Activated CD4-positive, alpha-beta T cell treated with anti-CD3 and anti-CD28 coated beads, Interleukin-2, amount 50 U/mL, for 48 hours (primary cell): ENCODE results near the gene REXO2.
A peak's percentile ranks its signal among the peaks of the same experiment; 100 is the strongest.

ENCODE experiments used
- DNase-seq, 2 experiments: peaks; one replicate each; pipeline ENCODE4 v3.0.0-alpha.2; 2020

Gene REXO2

DNA sequence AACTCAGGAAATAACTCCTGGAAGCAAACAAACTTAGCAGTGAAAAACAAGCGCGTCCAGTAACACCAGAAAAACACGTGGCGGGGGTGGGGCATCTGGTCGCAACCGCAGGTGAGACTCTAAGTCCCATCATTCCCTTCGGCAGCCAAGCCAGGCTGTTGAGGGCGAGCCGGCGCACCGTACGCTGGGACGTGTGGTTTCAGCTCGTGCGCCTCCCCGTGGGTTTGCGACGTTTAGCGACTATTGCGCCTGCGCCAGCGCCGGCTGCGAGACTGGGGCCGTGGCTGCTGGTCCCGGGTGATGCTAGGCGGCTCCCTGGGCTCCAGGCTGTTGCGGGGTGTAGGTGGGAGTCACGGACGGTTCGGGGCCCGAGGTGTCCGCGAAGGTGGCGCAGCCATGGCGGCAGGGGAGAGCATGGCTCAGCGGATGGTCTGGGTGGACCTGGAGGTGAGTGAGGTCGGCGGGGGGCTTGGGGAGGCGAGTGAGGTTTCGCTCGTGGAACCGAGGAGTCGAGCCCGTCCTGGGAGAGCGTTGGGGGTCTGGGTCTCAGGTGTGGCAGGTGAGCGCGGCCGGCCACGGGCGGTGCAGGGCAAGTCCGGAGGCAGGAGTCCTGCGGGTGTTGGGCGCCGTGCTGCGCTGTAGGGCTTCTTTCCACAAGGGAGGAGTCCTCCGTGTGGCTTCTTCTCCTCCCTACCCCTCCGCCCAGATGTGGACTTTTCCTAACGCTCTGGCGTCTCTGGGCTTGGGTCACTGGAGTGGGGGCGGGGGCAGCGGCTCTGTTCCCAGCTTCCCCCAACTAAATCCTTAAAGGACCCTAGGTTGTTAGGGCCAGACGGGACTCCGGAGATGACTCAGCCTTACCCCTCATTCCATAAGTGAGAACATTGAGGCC, at the start of gene REXO2:
REXO2 (plus strand) TSS at position 239 of the 892 bp plus-strand sequence; CDS start at position 301, 62 bp downstream.
- DNase-seq = peak; percentile 92 to 94

- DNase-seq = no peak
These were observed 46.3 kb upstream of the REXO2 start for GRCh38 chr11:114392735-114393667.

GRCh38 chr11:114395736-114396135, 43.5 kb upstream of the REXO2 start:
- no peak for DNase-seq

DNA sequence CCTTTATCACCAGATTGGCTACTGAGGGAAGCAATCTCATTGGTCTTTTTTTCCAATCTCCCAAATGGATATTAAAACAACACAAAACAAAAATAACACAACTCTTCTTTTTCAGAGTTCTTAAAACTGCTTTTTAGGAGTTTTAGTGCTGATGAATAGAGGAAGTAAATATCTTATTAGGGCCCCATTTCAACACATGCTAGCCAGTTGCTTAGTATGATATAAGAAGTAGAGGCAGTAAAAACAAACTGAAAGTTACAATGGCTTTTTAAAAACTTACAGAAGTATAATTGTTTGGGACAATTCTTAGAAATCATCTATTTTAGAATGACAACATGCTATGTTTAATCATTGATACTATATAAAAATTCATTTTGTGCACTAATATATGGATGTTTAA, 42.4 kb upstream of the REXO2 start:
- no peak for DNase-seq

DNA sequence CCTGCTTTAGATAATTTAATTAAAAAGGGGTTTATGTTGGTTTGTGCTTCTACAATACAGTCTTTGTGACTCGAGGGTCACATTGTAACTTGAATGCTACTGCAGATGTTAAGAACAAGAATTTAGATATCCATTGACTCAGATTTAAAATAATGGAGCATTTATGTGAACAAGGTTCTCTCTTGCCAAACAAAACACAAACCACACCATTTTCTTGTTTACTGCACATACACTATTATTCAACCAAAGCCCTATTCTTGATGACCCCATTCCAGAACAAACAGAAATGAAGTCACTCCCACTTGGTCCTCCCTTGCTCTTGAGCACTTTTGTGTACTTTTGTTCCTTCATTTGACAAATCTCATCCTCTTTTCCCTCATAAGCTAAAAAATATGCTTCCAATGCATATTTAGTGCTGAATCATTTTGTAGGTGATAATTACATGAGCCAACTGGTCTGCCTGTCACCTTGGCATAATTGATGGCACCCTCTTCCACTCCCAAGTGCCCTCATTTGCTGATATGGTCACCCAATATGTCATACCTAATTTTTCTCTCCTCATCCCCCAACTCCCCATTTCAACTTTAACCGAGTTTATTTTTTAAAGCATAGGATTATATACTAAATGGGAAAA, 41.8 kb upstream of the REXO2 start:
- no peak for DNase-seq

DNA sequence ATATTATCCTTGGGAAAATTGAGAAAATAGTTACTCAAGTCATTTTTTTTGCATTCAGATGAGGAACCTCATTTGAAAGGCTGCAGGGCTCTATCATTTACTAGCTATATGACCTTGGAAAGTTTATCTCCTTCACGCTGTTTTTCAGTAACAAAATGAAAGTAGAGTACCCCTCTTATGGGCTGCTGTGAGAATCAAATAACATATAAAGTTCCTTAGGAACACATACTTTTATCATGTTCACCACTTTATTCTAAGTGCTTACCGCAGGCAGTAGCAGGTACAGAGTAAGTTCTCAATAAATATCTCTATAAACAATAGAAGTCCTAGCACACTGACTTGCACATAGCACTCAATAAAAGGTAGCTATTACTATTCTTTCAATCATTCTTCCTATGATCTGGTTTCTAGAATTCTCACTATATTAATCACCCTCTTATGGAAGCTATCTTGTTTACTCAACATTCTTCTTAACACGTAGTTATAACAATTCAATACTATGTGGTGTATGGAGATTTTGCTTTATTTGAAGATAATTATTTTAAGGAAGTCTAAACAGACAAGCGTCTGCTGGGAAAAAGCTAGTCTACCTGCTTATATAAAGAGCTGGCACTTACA, 40.9 kb upstream of the REXO2 start:
- no peak for DNase-seq

- DNase-seq = no peak
These were observed 39.6 kb upstream of the REXO2 start for GRCh38 chr11:114399490-114400215.

GRCh38 chr11:114400216-114400914, 38.9 kb upstream of the REXO2 start, which contains the start of the genes C11orf71 and RBM7:
Gene C11orf71, minus strand, starts transcription at chr11:114400511. Its CDS starts 180 bp downstream, at chr11:114400331.
Gene RBM7, plus strand, starts transcription at chr11:114400666. Its CDS starts 6 bp downstream, at chr11:114400672.
- peak; percentile 97 for DNase-seq

DNA sequence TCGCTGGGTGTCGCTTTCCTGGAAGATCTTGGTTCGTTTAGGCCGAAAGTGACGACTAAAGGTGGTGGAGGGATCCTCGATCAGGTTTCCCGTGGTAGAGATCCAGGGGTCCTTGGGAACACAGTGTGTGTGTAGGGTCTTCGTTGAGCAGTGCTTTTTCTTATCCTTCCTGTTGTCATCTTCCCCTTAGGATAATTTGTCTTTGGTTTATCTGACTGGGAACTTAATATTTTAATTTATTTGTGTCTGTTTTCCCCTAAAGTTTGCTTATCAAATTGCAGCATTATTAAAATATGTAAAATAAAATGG, 38.4 kb upstream of the REXO2 start:
- no peak for DNase-seq

GRCh38 chr11:114401311-114401710, 38.0 kb upstream of the REXO2 start:
- DNase-seq = no peak

DNA sequence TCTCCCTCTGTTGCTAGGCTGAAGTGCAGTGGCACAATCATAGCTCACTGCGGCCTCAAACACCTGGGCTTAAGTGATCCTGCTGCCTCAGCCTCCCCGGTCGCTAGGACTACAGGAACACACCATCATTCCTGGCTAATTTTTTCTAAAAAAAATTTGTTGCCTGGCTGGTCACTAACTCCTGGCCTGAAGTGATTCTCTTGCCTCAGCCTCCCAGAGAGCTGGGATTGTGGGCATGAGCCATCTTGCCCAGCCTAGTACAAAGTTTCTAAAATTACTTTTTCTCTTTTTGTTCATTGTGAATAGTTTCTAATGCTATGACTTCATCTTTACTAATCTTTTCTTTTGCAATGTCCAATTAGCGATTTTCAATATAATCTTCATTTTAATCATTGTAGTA, 26.3 kb upstream of the REXO2 start:
- DNase-seq = no peak

DNA sequence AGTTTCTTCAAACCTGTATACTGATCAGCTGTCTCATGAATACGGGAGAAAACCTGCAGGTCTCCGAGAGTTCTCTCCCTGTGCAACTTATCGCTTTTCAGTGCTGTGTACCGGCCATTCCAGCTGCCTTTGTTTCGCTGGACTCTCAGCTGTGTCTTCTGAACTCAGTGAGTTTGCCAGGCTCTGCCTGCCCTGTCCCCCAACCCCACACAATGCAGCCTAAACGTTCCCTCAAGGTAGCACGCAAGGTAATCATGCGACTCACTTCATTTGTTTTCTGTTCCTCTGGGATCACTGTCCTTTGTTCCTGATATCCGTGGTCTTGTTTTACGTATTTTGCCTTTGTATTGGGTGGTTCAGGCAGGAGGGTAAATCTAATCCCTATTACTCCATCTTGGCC, 25.3 kb upstream of the REXO2 start:
- no peak for DNase-seq

DNA sequence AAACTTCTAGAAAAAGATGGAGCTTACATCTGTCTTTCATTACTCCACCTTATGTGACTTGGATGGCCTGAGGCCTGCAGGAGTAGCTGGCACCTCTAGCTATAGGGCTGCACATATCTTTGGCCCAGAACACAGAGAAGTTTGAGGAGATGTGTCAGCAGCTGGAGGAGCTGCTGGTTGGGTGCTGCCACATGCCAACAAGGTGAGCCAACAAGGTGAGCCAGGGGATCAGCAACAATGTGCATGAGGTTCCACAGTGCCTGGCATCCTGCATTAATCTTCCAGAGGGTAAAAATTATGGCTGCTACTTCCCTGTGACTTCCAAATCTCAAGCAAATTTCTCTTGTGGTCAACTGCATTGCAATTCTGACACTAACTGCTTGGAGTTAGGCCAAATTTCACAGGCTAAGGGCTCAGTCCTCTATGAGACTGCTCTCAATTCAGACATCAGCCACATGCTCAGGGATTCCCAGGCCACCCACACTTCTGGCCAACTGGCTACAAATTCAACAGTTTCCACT, 22.8 kb upstream of the REXO2 start:
- DNase-seq = no peak

GRCh38 chr11:114426280-114426679, 13.0 kb upstream of the REXO2 start:
- no peak for DNase-seq

GRCh38 chr11:114430290-114430689, 9.0 kb upstream of the REXO2 start:
- DNase-seq = no peak

GRCh38 chr11:114432893-114433292, 6.4 kb upstream of the REXO2 start:
- no peak for DNase-seq

- DNase-seq = no peak
These were observed 5.9 kb upstream of the REXO2 start for GRCh38 chr11:114433376-114433775.

DNA sequence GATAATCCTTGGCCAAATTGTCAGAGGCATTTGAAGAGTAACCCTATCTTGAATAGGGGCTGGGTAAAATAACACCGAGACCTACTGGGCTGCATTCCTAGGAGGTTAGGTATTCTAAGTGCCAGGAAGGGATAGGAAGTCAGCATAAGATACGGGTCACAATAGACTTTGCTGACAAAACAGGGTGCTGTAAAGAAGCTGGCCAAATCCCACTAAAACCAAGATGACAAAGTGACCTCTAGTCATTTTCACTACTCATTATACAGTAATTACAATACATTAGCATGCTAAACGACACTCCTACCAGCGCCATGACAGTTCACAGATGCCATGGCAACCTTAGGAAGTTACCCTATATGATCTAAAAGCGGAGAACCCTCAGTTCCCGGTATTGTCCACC, 964 bp upstream of the REXO2 start:
- DNase-seq = no peak

DNA sequence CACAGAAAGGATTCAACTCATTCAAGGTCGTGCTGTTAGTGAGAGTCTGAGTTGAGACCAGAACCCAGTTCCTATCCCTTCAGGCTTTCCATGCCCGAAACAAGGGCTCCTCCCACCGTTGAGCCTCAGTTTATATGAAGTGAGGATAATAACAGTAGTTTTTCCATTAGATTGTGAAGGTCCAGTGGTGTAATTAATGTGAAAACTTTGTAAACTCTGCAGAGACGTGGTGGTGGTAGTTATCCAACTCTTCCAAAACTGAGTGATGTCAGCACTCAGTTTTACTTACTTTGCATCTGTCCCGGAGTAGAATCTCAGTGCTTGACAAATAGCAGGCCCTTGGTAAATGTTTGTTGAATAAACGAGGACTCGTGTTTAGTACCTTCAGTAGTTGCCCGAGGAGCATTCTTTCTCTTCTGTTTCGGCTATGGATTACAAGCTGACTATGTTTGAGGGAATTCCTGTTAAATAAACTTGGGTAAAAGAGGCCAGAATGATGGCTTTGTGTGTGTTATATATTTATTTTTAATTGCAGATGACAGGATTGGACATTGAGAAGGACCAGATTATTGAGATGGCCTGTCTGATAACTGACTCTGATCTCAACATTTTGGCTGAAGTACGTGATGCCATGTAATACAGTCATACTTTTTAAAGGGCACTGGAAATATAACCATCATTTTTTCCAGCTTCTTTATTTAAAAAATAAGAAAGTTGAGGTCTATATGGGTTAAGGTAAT, 1.0 kb downstream of the REXO2 start:
- no peak for DNase-seq
